ENCODE data around the gene DAB2IP.

Gene DAB2IP

DNA sequence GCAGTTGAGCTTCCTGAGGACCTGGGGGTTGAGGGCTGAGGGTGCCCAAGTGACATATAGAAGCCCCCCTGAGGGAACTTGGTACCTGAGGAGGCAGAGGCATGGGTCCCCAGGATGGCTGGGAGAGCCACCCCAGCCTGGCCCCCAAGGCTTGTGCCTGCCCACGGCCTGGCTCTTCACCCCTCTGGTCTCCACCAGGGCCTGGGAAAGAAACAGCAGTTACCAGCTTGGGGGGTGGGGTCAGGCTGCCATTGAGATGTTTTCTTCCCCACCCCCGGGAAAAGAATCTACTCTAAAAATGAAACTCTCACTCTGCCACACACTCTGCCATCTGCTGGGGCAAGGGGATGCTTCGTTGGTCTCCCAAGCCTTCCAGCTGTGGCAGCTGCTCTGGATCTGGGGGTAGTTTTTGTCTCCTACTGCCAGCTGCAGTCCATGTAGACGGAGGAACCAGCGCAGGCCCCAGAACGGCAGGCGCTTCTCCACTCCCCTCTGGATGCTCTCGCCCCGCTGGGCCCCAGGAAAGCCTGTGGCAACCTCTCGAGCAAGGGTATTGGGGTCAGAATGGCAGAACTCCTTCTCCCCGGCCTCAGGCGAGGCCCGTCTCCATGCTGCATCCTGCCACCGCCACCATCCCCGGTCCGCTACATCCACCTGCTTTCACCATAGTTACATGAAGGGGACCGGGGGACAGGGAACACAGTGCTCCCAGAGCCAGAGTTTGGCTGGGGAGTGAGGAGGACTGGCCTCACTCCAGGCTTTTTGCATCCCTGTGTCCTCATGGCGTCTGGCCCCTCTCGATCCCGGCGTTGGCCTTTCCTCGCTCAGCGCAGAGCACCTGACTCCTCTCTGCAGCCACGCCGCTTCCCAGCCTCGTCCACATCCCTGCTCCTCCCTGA is 123.5 kb downstream of the DAB2IP start:
- no peak for DNase-seq (ENCODE audit: low read depth in 1 of 2, low spot score in 1 of 2)

GRCh38 chr9:121776001-121776738 is 124.7 kb downstream of the DAB2IP start:
- no peak for DNase-seq (ENCODE audit: low read depth in 1 of 2, low spot score in 1 of 2)

- DNase-seq (ENCODE audit: low read depth in 1 of 2, low spot score in 1 of 2), result no peak
These were observed 125.6 kb downstream of the DAB2IP start for GRCh38 chr9:121776739-121777637.

DNA sequence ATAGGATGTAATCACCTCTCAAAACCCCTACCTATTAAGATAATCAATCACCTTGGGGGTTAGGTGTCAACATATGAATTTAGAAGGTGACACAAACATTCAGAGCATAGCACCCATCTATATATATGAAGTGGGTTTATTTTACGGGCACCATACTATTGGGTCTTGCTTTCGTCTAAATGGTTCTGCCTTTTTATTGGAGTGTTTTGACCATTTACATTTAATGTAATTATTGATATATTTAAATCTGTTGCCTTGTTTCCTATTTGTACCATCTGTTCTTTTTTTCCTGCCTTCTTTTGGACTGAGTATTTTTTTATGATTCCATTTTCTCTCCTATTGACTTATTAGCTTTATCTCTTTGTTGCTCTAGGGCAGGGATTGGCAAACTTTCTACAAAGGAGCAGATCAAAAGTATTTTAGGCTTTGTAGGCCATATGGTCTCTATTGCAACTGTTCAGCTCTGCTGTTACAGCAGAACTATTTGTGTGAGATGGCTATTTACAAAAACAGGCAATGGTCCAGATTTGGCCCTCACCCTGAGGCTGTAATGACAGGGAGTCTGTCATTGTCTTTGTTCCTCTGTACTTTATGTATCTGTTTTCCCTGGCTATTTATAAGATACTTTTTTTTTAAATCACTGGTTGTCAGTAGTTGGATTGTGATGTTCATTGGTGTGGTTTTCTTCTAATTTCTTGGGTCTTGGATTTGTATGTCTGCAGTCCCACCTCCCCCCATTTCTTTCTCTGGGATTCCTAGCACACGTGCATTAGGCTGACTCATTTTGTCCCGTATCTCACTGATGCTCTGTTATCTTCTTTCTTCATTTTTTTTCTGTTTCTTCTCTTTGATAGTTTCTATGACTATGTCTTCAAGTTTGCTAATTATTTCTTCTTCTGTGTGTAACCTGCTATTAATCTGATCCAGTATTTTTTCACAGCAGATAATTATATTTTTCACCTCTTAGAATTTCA is 127.1 kb downstream of the DAB2IP start:
- DNase-seq (ENCODE audit: low read depth in 1 of 2, low spot score in 1 of 2), result no peak

GRCh38 chr9:121779381-121780117 is 128.1 kb downstream of the DAB2IP start:
- DNase-seq (ENCODE audit: low read depth in 1 of 2, low spot score in 1 of 2), result no peak

GRCh38 chr9:121780177-121781040 is 129.0 kb downstream of the DAB2IP start:
- DNase-seq (ENCODE audit: low read depth in 1 of 2, low spot score in 1 of 2), result no peak

DNA sequence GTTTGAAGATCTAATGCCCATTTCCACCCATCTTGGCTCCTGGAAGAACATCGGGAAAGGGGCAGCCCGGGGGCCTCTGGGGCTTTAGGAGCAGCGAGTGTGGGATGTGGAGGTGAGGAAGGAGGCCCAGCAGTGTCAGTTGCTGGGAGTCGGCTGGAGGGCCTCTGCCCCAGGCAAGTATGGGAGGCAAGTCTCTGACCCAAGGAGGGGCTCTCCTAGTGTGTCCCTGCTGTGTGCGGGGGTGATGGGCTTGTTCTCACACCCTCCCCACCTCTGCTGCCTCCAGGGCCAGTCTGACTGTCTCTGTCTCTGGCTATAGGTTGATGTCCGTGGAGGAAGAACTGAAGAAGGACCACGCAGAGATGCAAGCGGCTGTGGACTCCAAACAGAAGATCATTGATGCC is 129.7 kb downstream of the DAB2IP start:
- no peak for DNase-seq (ENCODE audit: low read depth in 1 of 2, low spot score in 1 of 2)

DNA sequence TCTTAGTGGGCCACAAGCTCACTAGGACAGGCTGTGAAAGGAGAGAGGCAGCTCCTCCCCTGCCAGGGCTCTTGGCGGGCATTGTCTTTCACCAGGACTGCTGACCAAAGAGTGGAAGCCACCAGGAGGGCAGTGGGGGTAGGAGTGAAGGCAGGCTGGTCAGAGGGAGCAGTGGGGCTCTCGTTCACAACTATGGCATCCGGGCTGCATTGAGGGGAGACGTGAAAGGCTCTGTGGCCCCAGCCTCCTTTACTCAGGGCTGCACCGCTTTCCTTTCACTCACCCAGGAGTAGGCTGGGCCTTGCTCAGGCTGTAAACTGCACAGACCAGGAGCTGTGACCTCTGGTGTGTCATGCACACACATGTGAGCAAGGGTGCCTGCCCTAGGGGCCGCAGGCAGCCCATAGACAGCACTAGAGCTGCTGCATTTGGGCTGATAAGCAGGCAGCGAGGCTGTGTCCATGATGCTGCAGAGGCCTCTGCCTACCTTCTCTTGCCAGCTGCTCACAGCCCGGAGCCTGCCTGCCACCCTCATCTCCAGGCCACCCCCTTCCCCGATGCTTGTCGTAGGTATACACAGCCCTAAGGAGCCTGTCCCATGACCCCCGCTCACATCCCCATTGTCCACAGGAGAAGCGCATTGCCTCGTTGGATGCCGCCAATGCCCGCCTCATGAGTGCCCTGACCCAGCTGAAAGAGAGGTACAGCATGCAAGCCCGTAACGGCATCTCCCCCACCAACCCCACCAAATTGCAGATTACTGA is 130.4 kb downstream of the DAB2IP start:
- no peak for DNase-seq (ENCODE audit: low read depth in 1 of 2, low spot score in 1 of 2)

DNA sequence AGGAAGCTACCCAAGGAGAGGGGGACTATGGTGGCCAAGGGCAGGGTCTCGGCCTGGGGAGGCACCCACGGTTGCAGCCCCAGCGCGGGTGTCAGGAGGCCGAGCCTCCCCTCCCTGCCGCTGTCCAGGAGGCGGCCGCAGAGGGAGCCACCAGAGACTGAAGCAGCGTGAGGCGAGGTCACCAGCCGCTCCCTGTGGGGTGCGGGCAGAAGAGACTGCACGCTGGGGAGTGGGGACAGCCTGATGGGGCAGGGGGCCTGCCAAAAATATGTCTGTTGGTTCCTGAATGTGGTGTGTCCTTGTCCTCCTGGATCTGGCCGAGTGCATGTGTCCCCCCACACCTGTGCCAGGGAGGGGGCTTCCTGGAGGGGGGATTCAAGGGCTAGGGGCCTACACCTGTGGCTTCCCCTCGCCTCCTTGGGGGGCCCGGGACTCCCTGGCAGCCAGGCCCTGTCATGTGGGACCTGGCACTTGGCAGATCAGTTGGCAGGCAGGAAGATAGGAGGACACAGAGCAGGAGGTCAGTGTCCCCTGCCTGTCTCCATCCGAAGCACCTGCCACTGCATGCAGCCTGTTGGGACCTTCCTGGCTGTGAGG is 131.2 kb downstream of the DAB2IP start:
- DNase-seq (ENCODE audit: low read depth in 1 of 2, low spot score in 1 of 2), result no peak

- DNase-seq (ENCODE audit: low read depth in 1 of 2, low spot score in 1 of 2), result no peak
These were observed 131.7 kb downstream of the DAB2IP start for GRCh38 chr9:121783111-121783510.

GRCh38 chr9:121783521-121784507 is 132.4 kb downstream of the DAB2IP start:
- DNase-seq (ENCODE audit: low read depth in 1 of 2, low spot score in 1 of 2), result no peak

DNA sequence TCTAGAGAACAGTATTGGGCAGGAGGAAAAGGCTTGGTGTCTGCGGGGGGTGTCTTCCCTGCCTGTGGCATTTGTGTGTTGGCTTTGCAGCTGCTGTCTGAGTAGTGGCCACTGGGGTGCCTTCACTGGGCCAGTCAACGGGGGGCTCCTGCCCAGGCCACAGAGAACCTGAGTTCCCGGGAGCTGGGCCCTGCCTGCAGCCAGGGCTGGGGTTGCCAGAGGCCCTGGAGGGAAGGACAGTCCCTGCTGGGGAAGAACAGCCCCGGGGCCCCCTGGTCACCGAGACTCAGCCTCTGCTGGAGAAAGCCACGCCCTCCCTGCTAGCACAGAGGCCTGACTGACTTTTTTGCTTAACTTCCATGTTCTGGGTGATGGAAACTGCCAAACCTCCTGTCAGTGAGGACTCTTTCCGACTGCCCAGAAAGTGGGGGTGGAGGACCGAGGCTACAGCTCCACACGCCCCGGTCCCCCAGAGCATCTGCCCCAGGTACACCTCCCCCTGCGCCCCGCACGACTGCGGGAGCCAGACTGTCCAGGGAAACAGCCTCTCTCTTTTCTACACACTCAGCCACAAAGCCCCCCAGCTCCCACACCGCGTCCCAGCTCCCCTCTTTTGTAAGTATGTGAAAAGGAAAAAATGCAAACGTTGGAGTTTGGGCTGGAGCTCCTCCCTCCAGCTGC is 133.4 kb downstream of the DAB2IP start:
- DNase-seq (ENCODE audit: low read depth in 1 of 2, low spot score in 1 of 2), result no peak

DNA sequence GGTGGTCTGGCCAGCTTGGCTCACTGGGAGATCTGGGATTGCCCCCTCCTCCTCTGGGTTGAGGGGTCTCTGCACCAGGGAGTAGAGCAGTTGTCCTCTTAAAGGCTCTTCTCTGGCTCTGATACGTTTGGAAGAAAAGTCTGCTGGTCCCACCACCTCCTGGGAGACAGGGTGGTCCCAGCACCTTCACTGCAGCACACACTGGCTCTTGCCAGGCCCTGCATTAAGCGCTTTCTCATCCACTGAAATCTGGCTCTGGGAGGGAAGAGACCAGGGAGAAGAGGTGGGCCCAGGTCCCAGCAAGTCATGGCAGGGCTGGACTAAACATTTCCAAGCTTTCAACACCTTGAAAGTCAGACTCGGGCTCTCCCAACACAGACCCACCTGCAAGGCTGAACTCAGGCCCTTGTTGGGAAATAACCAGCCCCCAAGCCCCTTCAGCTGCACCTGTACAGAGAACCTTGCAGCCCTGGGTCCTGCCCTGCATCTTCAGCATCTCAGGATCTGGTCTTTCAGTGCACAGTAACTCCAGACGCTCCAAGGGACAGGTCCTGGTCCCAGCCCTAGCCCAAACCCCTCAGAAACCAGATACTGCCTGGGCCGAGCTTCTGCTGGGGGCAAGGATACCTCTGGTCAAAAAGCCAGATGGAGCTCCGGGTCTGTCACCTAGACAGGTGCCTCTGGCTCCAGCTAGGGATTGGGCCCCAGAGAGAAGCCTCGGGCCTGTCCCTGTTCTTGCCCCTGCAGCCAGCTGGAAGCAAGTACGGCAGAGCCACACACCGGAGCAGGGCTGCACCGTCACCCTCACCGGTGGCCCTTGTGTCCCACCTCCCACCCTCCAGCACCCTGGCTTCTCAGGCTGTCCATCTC is 134.5 kb downstream of the DAB2IP start:
- no peak for DNase-seq (ENCODE audit: low read depth in 1 of 2, low spot score in 1 of 2)

DNA sequence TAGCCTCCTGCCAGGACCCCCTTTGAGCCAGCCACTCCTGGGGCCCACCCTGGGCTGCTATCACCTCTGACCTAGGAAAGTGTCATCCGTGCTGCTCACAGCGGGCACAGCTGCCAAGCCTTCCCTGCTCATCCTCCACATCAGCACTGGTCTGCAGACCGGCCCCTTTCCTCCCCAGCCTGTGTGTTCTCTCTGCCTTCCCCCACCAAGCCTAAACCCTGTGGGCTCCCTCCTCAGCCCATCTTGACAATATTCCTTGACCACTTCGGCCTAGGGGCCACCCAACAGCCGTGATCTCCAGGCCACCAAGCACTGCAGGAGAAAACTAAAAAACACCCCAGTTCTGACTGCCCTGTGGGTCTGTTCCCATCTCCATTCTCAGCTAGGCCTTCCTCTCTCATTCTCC is 135.1 kb downstream of the DAB2IP start:
- no peak for DNase-seq (ENCODE audit: low read depth in 1 of 2, low spot score in 1 of 2)

DNA sequence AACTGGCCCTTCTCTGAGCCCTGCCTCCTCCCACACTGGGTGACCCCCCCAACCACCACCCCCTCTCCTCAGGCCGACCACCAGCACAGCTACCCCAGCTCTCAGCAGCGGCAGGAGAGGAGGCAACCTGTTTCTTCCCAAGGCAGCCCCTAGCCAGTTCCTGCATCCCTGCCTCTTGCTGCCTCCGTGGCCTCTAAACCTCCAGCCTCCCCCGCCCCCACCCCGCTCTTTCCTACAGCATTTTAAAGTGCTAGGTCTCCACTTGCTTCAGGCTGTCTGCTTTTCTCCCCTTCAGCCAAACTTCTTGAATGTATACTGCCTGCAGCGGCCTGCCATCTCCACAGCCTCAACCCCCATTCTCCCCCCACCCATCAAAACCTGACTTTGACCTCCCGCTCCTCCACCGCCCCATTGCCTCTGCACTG is 135.6 kb downstream of the DAB2IP start:
- DNase-seq (ENCODE audit: low read depth in 1 of 2, low spot score in 1 of 2), result no peak

All from activated T-helper 1 cell treated with anti-CD3 and anti-CD28 coated beads, Interleukin-2, amount 50 U/mL, for 16 hours (primary cell).